H1 (cell line): ENCODE data around the gene TSPAN9. TPM values are rescaled to one million over a fixed set of nuclear protein-coding genes. Genes with fewer than 3 reads are reported as not detected.

ENCODE experiments used
- CTCF ChIA-PET: fragments of 300-600 bp; sonication (Branson Sonifier 250); formaldehyde crosslinking; loops from one replicate; lab custom pipeline; 2021; ENCODE audit not compliant: partially characterized antibody; lab: Charles Lee
- POLR2A ChIA-PET: fragments of 300-600 bp; sonication (Branson Sonifier 250); formaldehyde crosslinking; loops from one replicate; lab custom pipeline; 2021; ENCODE audit warnings: inconsistent platforms; ENCODE audit not compliant: partially characterized antibody; lab: Charles Lee
- DNase-seq, 2 experiments: peaks; one replicate each; pipeline versions ENCODE4 v3.0.0 to v3.0.0-alpha.2; 2010 to 2022; ENCODE audit warnings: low spot score in 2 of 2, low read depth in 1 of 2, mixed read lengths in 1 of 2
- FAIRE-seq: peaks from 2 replicates; lab custom pipeline; 2011; peaks lifted over from hg19 to GRCh38; lab: Jason Lieb, UNC
- H2AFZ ChIP-seq: 2 replicates; pipeline ENCODE4 v1.8.1; 2012; ENCODE audit warnings: low read length, inconsistent platforms
- H2AK5ac ChIP-seq: 2 replicates; pipeline ENCODE4 v1.6.1; 2013; ENCODE audit warnings: low read depth, low read length
- H2BK120ac ChIP-seq: replicated peaks from 2 replicates; pipeline ENCODE3; 2013; ENCODE audit warnings: low read depth, low read length, inconsistent platforms
- H2BK12ac ChIP-seq: 2 replicates; pipeline ENCODE4 v1.6.1; 2013; ENCODE audit warnings: low read depth, low read length
- H2BK15ac ChIP-seq: 2 replicates; pipeline ENCODE4 v1.6.1; 2013; ENCODE audit warnings: low read length
- H2BK20ac ChIP-seq: 2 replicates; pipeline ENCODE4 v1.6.1; 2013; ENCODE audit warnings: low read length
- H2BK5ac ChIP-seq: 2 replicates; pipeline ENCODE4 v1.6.1; 2013; ENCODE audit warnings: low read depth, low read length
- H3K14ac ChIP-seq: 2 replicates; pipeline ENCODE4 v1.6.1; 2013; ENCODE audit warnings: inconsistent platforms; ENCODE audit not compliant: insufficient read length
- H3K18ac ChIP-seq: 2 replicates; pipeline ENCODE4 v1.6.1; 2013; ENCODE audit warnings: low read length; ENCODE audit errors: extremely low read depth
- H3K23ac ChIP-seq: 2 replicates; pipeline ENCODE4 v1.6.1; 2013; ENCODE audit warnings: inconsistent platforms; ENCODE audit not compliant: insufficient read length
- H3K23me2 ChIP-seq: 2 replicates; pipeline ENCODE4 v1.6.1; 2013; ENCODE audit warnings: low read depth, low read length
- H3K27ac ChIP-seq: 2 replicates; pipeline ENCODE4 v1.6.1; 2011; ENCODE audit warnings: low read depth, low read length, inconsistent platforms
- H3K27me3 ChIP-seq, 4 experiments: replicated peaks in 1 of 4; 1 replicate in 1 of 4; 2 replicates in 3 of 4; pipeline versions ENCODE4 v1.6.1 to v1.8.1; 2011 to 2013; ENCODE audit warnings: low read length in 3 of 4, mild to moderate bottlenecking in 3 of 4, inconsistent platforms in 2 of 4, mixed read lengths in 2 of 4, moderate library complexity in 1 of 4; ENCODE audit not compliant: control insufficient read depth in 3 of 4, insufficient read depth in 3 of 4; ENCODE audit errors: extremely low read depth in 1 of 4
- H3K36me3 ChIP-seq, 4 experiments: 2 replicates each; pipeline versions ENCODE4 v1.6.1 to v1.8.1; 2011 to 2013; ENCODE audit warnings: mild to moderate bottlenecking in 4 of 4, low read length in 3 of 4, moderate library complexity in 2 of 4, control low read depth in 1 of 4, inconsistent platforms in 1 of 4; ENCODE audit not compliant: insufficient read depth in 4 of 4, control insufficient read depth in 2 of 4
- H3K4ac ChIP-seq: replicated peaks from 2 replicates; pipeline ENCODE3; 2013; ENCODE audit warnings: low read length, low read depth, mixed read lengths, inconsistent platforms; ENCODE audit not compliant: insufficient read length
- H3K4me1 ChIP-seq, 4 experiments: replicated peaks in 1 of 4; 1 replicate in 1 of 4; 2 replicates in 3 of 4; pipeline versions ENCODE4 v1.6.1 to v1.8.1; 2011 to 2013; ENCODE audit warnings: low read length in 3 of 4, inconsistent platforms in 2 of 4, mixed read lengths in 1 of 4; ENCODE audit not compliant: insufficient read depth in 4 of 4, control insufficient read depth in 3 of 4
- H3K4me2 ChIP-seq, 2 experiments: 2 replicates each; pipeline versions ENCODE4 v1.6.1 to v1.8.1; 2011 to 2013; ENCODE audit warnings: low read depth in 2 of 2, low read length in 2 of 2, control low read depth in 1 of 2, inconsistent platforms in 1 of 2, mild to moderate bottlenecking in 1 of 2; ENCODE audit not compliant: insufficient read depth in 1 of 2
- H3K4me3 ChIP-seq, 4 experiments: fragments of 200-600, 300-600 bp in 1 of 4; sonication (generic), shearing (Covaris generic), sonication (Bioruptor Twin) in 1 of 4; 2 replicates each; pipeline versions ENCODE4 v1.5.1 to v1.8.1; 2011 to 2016; ENCODE audit warnings: low read length in 4 of 4, low read depth in 3 of 4, control low read depth in 2 of 4, inconsistent platforms in 2 of 4, mild to moderate bottlenecking in 2 of 4, mixed read lengths in 1 of 4, moderate library complexity in 1 of 4; ENCODE audit not compliant: insufficient read depth in 2 of 4; ENCODE audit errors: extremely low read depth in 1 of 4
- H3K56ac ChIP-seq: replicated peaks from 2 replicates; pipeline ENCODE3; 2013; ENCODE audit warnings: low read depth, mild to moderate bottlenecking, mixed read lengths, low read length, inconsistent platforms; ENCODE audit not compliant: insufficient read length
- H3K79me1 ChIP-seq: 2 replicates; pipeline ENCODE4 v1.6.1; 2013; ENCODE audit warnings: low read depth, low read length, control low read depth
- H3K79me2 ChIP-seq, 2 experiments: 2 replicates each; pipeline versions ENCODE4 v1.6.1 to v1.8.1; 2012 to 2013; ENCODE audit warnings: low read length in 2 of 2, mild to moderate bottlenecking in 2 of 2, inconsistent platforms in 1 of 2; ENCODE audit not compliant: insufficient read depth in 2 of 2, control insufficient read depth in 1 of 2
- H3K9ac ChIP-seq, 4 experiments: replicated peaks in 1 of 4; 1 replicate in 1 of 4; 2 replicates in 3 of 4; pipeline versions ENCODE4 v1.6.1 to v1.8.1; 2011 to 2013; ENCODE audit warnings: low read depth in 3 of 4, low read length in 3 of 4, control low read depth in 2 of 4, mild to moderate bottlenecking in 2 of 4, moderate library complexity in 2 of 4, inconsistent platforms in 1 of 4; ENCODE audit errors: extremely low read depth in 1 of 4
- H3K9me3 ChIP-seq, 2 experiments: 2 replicates each; pipeline versions ENCODE4 v1.6.1 to v1.8.1; 2012 to 2013; ENCODE audit warnings: mild to moderate bottlenecking in 2 of 2, moderate library complexity in 2 of 2, control low read depth in 1 of 2, inconsistent platforms in 1 of 2, low read depth in 1 of 2, low read length in 1 of 2, mixed read lengths in 1 of 2; ENCODE audit not compliant: insufficient read depth in 2 of 2
- H4K20me1 ChIP-seq, 2 experiments: replicated peaks in 1 of 2; 2 replicates each; pipeline versions ENCODE3 to v1.8.1; 2011 to 2013; ENCODE audit warnings: inconsistent platforms in 2 of 2, low read length in 2 of 2, mild to moderate bottlenecking in 1 of 2; ENCODE audit not compliant: insufficient read depth in 2 of 2, control insufficient read depth in 1 of 2
- H4K5ac ChIP-seq: 2 replicates; pipeline ENCODE4 v1.6.1; 2013; ENCODE audit warnings: low read length, low read depth, mixed read lengths, inconsistent platforms; ENCODE audit not compliant: insufficient read length
- H4K8ac ChIP-seq: 2 replicates; pipeline ENCODE4 v1.8.0; 2013; ENCODE audit warnings: mild to moderate bottlenecking, moderate library complexity, low read length, inconsistent platforms; ENCODE audit not compliant: insufficient read depth; ENCODE audit errors: extremely low read depth
- H4K91ac ChIP-seq: replicated peaks from 2 replicates; pipeline ENCODE3; 2013; ENCODE audit warnings: low read length, mixed read lengths, inconsistent platforms; ENCODE audit not compliant: insufficient read length
- NANOG ChIP-seq: IDR thresholded peaks from 2 replicates; pipeline ENCODE4 v1.6.1; 2011; ENCODE audit warnings: low read length, low read depth, mild to moderate bottlenecking, inconsistent platforms; ENCODE audit not compliant: insufficient read depth, poor library complexity, severe bottlenecking
- POLR2AphosphoS5 ChIP-seq: IDR thresholded peaks from 2 replicates; pipeline ENCODE4 v1.6.1; 2011; ENCODE audit warnings: low read depth, low read length
- SP2 ChIP-seq: IDR thresholded peaks from 2 replicates; pipeline ENCODE4 v1.6.1; 2012; ENCODE audit warnings: mild to moderate bottlenecking, low read length, inconsistent platforms
- WGBS, 2 experiments: shearing (Covaris generic) in 1 of 2; methylation state at CpG; one replicate each; pipeline versions ENCODE4 v1.1.6 to v1.1.7; 2013 to 2015; ENCODE audit warnings: low lambda C conversion rate in 2 of 2, mixed read lengths in 2 of 2, inconsistent platforms in 1 of 2, low coverage in 1 of 2, missing lambda C conversion rate in 1 of 2; ENCODE audit not compliant: insufficient replicate concordance in 2 of 2, insufficient coverage in 1 of 2, insufficient read length in 1 of 2; ENCODE audit errors: extremely low coverage in 1 of 2, missing lambda C conversion rate in 1 of 2; 5-methylcytosine and 5-hydroxymethylcytosine counted together
- polyA plus RNA-seq, 7 experiments: library from polyadenylated mRNA; depleted of rRNA in 3 of 7; stranded (reverse) in 5 of 7; unstranded in 2 of 7; fragments of >200 nt in 5 of 7; fragments of 200-250 nt in 2 of 7; gene quantifications; 1 replicate in 5 of 7; 2 replicates in 1 of 7; 4 replicates in 1 of 7; pipeline versions ENCODE4 v1.2.1 to v1.2.3, GENCODE V29; 2011 to 2013; ENCODE audit warnings: missing spikeins in 2 of 7, mixed read lengths in 2 of 7
- total RNA-seq: library from RNA; stranded (reverse); fragmentation: NEBNext Ultra II Directional; extraction: Animal tissue kit (Norgen Biotek cat#: 25700); gene quantifications from 2 replicates; pipeline ENCODE4 v1.2.1, GENCODE V29; 2021
- TF ChIP-seq, protein P1 (sequence below): IDR thresholded peaks from 2 replicates; pipeline ENCODE4 v1.6.1; 2012; ENCODE audit warnings: inconsistent platforms

TSPAN9 gene
- total and polyA plus RNA-seq, 2 of the 8 experiments (the other 6 are each of a cell fraction or from before 2014, with no cell fraction given) = 11.5 to 29.1 TPM

DNA sequence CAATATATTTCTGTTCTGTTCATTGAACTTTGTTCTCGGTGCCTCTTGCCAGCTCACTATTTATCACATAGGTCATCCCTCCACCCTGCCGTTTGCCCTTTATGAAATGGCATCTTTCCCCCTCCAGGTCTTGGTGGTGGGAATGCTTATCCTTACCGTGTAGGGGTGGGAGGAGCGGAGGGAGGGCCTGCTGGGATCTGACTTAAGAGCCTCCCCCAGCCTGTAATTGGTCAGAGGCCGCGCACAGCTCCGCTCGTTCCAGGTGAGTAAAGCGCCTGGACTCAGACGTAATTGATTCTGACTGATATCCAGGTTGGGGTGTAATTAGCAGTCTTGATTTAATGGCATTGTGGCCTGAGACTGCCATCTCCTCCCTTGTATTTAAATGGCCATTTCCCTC is 185.3 kb downstream of the TSPAN9 start:
- POLR2A ChIA-PET = no interaction called here
- CTCF ChIA-PET = interaction anchor here (0.8 to 7.6 kb wide), 9 partner anchors 14 to 206 kb away, joined by 3 to 77 read pairs (median 4); no protein-coding TSS in a partner anchor
- H2AK5ac ChIP-seq = no peak overlapping the region

More for the DNA sequence above, 185.3 kb downstream of the TSPAN9 start:
- H4K5ac ChIP-seq = no peak overlapping the region
- no peak overlapping the region for H2BK15ac ChIP-seq
- no peak overlapping the region for H4K91ac ChIP-seq
- H3K9me3 ChIP-seq = no peaks in the 10 kb centered on the region
- H3K79me1 ChIP-seq = no peaks in the 10 kb centered on the region; the same call in 1 of the 2 replicates
- H2BK12ac ChIP-seq = no peak overlapping the region
- TF ChIP-seq SP2 (no peak), NANOG (no peak), POLR2AphosphoS5 (no peak)
- TF ChIP-seq, protein P1, sequence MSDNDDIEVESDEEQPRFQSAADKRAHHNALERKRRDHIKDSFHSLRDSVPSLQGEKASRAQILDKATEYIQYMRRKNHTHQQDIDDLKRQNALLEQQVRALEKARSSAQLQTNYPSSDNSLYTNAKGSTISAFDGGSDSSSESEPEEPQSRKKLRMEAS = no peak
- H3K18ac ChIP-seq = no peak overlapping the region
- no peak overlapping the region for H2BK120ac ChIP-seq
- DNase-seq (no peak), FAIRE-seq (no peak)
- H3K79me2 ChIP-seq = no peaks in the 10 kb centered on the region
- no peaks in the 10 kb centered on the region for H3K4me1 ChIP-seq
- no peak overlapping the region for H3K9ac ChIP-seq
- H2AFZ ChIP-seq = no peak overlapping the region
- no peak overlapping the region for H3K56ac ChIP-seq
- no peak overlapping the region for H3K4me3 ChIP-seq
- H2BK20ac ChIP-seq = no peak overlapping the region
- 89% methylated on average over 10 of the region's 10 CpGs; no CpG with 5 or more reads in 1 of the 2 experiments for WGBS, 2 experiments
- H3K23me2 ChIP-seq = no peaks in the 10 kb centered on the region
- no peaks in the 10 kb centered on the region for H3K27me3 ChIP-seq
- no peaks in the 10 kb centered on the region for H3K36me3 ChIP-seq
- H3K14ac ChIP-seq = no peak overlapping the region
- no peaks in the 10 kb centered on the region for H4K20me1 ChIP-seq
- H4K8ac ChIP-seq = no peak overlapping the region
- no peak overlapping the region for H3K23ac ChIP-seq
- no peak overlapping the region for H3K4ac ChIP-seq
- H2BK5ac ChIP-seq = no peak overlapping the region
- H3K27ac ChIP-seq = no peak overlapping the region
- H3K4me2 ChIP-seq = no peak overlapping the region
